ENCODE measurements around the gene KNDC1.

DNA sequence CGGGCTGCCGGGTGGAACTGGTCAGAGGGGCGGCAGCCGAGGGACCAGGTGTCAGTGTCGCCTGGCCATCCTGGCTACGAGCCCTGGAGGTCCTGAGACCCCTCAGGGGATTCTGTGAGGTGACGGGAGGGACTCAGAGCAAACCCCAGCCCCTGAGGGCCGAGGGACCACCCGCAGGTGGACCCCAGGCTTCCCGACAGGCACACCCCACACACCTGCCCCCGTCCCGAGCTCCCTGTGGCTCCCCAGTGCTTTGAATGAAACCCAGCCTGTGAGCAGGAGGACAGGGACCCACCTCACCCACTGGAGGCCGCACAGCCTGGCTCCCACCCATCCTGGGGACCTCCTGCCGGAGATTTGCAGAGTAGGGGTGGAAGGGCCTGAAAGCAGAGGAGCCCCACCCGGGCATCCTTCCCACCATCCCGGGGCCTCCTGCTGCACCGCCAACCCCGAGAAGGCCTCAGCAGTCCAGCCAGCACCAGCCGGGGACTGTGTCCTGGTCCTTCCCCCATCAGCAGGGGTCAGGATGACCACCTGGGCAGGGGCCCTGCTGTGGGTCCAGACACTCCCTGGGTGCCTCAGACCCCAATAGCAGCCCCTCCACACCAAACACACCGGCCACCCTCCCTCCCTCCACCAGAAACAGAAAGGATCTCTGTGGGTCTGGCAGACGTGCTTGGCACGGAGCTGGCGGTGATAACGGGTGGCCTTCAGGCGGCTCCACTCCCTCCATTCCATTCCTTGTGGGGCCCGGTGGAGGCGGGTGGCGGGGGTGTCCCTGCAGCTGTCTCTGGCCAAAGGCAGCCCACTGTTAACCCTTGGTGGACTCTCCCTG is 91.6 kb downstream of the KNDC1 start:
- TF ChIP-seq, protein P1, sequence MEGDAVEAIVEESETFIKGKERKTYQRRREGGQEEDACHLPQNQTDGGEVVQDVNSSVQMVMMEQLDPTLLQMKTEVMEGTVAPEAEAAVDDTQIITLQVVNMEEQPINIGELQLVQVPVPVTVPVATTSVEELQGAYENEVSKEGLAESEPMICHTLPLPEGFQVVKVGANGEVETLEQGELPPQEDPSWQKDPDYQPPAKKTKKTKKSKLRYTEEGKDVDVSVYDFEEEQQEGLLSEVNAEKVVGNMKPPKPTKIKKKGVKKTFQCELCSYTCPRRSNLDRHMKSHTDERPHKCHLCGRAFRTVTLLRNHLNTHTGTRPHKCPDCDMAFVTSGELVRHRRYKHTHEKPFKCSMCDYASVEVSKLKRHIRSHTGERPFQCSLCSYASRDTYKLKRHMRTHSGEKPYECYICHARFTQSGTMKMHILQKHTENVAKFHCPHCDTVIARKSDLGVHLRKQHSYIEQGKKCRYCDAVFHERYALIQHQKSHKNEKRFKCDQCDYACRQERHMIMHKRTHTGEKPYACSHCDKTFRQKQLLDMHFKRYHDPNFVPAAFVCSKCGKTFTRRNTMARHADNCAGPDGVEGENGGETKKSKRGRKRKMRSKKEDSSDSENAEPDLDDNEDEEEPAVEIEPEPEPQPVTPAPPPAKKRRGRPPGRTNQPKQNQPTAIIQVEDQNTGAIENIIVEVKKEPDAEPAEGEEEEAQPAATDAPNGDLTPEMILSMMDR (IDR thresholded peaks at IDR 0.05) = no peak
- TF ChIP-seq POLR2A (IDR thresholded peaks at IDR 0.05) = no peak

Measured in right lobe of liver (tissue), 4 donors.